ENCODE results near the gene YAP1.

GRCh38 chr11:102268083-102268984, 158.1 kb downstream of the YAP1 start:
- TF ChIP-seq CTCF (IDR thresholded peaks at IDR 0.05) (peak in 1 of 2 donors; percentile 61), EP300 (IDR thresholded peaks at IDR 0.05) (no peak)

Data from suprapubic skin (tissue), 3 donors.